Naive thymus-derived CD8-positive, alpha-beta T cell (primary cell): ENCODE results near the gene VAT1. TPM values are rescaled to one million over a fixed set of nuclear protein-coding genes. Genes with fewer than 3 reads are reported as not detected.
A peak's percentile ranks its signal among the peaks of the same experiment; 100 is the strongest.

Experiments used
- ATAC-seq, 2 donors: fragments of 150-1000 bp; cut with Tn5 transposase in 1 of 2; sonication (Bioruptor Pico), chemical (Tn5 transposase) in 1 of 2; 1 replicate in 1 of 2; 2 replicates in 1 of 2; pipeline ENCODE4 v1.10.0; 2021; ENCODE audit warnings: mild to moderate bottlenecking in 2 of 2, moderate library complexity in 2 of 2
- POLR2A ChIA-PET: fragments of 350-600 bp; sonication (Branson Sonifier 250); formaldehyde crosslinking; loops from one replicate; lab custom pipeline; 2021; ENCODE audit warnings: antibody characterized with exemption; lab: Charles Lee
- DNase-seq, 10 donors: peaks; one replicate each; pipeline versions ENCODE4 v3.0.0 to v3.0.0-alpha.2; 2020 to 2022
- H3K27ac Mint-ChIP-seq, 10 donors: one replicate each; pipeline ENCODE4 v1.8.0; 2020 to 2022; ENCODE audit warnings: mild to moderate bottlenecking in 10 of 10, mixed read lengths in 10 of 10, moderate library complexity in 4 of 10, inconsistent platforms in 1 of 10
- H3K27me3 Mint-ChIP-seq, 5 donors: one replicate each; pipeline ENCODE4 v1.8.0; 2021 to 2022; ENCODE audit warnings: mixed read lengths in 5 of 5
- H3K36me3 Mint-ChIP-seq, 3 donors: one replicate each; pipeline ENCODE4 v1.8.0; 2020 to 2022; ENCODE audit warnings: mixed read lengths in 3 of 3, mild to moderate bottlenecking in 2 of 3, inconsistent platforms in 1 of 3
- H3K4me1 Mint-ChIP-seq, 4 donors: one replicate each; pipeline ENCODE4 v1.8.0; 2021 to 2022; ENCODE audit warnings: mixed read lengths in 4 of 4
- H3K4me3 Mint-ChIP-seq, 10 donors: one replicate each; pipeline ENCODE4 v1.8.0; 2020 to 2022; ENCODE audit warnings: mild to moderate bottlenecking in 10 of 10, mixed read lengths in 10 of 10, moderate library complexity in 6 of 10, inconsistent platforms in 1 of 10
- H3K9me3 Mint-ChIP-seq, 9 donors: one replicate each; pipeline ENCODE4 v1.8.0; 2020 to 2022; ENCODE audit warnings: mixed read lengths in 9 of 9, mild to moderate bottlenecking in 3 of 9, inconsistent platforms in 1 of 9, moderate library complexity in 1 of 9
- polyA plus RNA-seq, 3 donors: library from polyadenylated mRNA; unstranded; fragments of 300-500 nt; fragmentation: Illumina TruSeq; gene quantifications; one replicate each; pipeline ENCODE4 v1.2.3, GENCODE V29; 2021
- total RNA-seq, 8 experiments: library from RNA in 2 of 8; stranded (reverse) in 2 of 8; gene quantifications; one replicate each; pipeline ENCODE4 v1.2.3 and lab custom pipeline; 2021 to 2026

The VAT1 gene
- total and polyA plus RNA-seq, 5 experiments from 2014 or later, result 24.7 to 42.2 (median 33.9) TPM

DNA sequence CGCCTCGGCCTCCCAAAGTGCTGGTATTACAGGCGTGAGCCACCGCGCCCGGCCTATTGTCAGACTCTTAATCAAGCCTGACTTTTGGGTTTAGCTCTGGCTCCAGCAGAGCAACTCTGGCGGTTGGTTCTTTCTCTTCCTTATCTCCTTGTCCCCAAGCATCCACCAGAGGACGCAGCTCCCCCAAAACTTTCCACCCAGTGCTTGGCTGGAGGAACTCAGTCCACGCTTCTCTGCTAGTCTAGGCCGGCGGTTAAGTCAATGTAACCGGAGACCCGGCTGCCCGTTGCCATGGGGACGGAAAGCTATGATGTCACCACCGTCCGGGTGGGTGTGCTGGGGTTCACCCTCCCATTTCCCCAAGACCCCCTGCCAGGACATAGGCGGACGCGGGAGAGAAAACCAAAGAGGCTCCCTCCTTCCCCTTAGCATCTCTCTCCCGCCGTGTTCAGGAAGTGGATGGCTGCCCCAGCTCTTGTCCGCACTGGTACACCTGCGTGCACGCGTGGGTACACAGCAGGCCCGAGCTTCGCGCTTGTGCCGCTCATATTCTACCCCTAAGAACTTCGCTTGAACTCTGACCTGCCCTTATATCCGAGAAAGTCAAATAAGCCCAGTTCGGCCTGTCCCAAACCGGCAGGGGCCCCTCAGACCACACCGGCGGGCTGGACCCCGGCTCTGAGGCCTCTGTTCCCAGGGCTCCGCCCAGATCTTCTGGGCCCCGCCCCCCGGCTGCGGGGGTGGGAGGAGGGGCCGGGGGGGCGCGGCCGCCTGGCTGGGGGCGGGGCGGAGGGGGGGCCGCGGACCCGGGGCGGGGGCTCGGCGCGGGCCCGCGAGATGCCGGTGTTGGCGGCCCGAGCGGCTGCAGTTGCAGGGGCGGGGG is 2.5 kb upstream of the VAT1 start, which contains the start of gene RND2:
RND2 (plus strand) TSS at position 825 of the 883 bp plus-strand sequence. CDS start 117 bp downstream, outside the sequence.
- Mint-ChIP-seq H3K27ac (peak within 1 kb of the TSS; percentile 85 to 96 (median 94)), H3K9me3 (no peaks in the 10 kb centered on the region), H3K4me3 (peak within 1 kb of the TSS; percentile 84 to 95 (median 92)), H3K36me3 (no peaks in the 10 kb centered on the region), H3K27me3 (no peaks in the 10 kb centered on the region), H3K4me1 (peaks cover 18 to 38% (median 27%) of the 10 kb centered on the region in 4 donors)
- ATAC-seq, result peak; percentile 66
- POLR2A ChIA-PET, result interaction anchor here (0.5 to 3.8 kb wide), 14 partner anchors 12 to 344 kb away, joined by 3 to 29 read pairs (median 4); partner anchors contain the start of genes IFI35, NBR1, RPL27 and TMEM106A
- DNase-seq, result peak; percentile 72 to 93 (median 78)

DNA sequence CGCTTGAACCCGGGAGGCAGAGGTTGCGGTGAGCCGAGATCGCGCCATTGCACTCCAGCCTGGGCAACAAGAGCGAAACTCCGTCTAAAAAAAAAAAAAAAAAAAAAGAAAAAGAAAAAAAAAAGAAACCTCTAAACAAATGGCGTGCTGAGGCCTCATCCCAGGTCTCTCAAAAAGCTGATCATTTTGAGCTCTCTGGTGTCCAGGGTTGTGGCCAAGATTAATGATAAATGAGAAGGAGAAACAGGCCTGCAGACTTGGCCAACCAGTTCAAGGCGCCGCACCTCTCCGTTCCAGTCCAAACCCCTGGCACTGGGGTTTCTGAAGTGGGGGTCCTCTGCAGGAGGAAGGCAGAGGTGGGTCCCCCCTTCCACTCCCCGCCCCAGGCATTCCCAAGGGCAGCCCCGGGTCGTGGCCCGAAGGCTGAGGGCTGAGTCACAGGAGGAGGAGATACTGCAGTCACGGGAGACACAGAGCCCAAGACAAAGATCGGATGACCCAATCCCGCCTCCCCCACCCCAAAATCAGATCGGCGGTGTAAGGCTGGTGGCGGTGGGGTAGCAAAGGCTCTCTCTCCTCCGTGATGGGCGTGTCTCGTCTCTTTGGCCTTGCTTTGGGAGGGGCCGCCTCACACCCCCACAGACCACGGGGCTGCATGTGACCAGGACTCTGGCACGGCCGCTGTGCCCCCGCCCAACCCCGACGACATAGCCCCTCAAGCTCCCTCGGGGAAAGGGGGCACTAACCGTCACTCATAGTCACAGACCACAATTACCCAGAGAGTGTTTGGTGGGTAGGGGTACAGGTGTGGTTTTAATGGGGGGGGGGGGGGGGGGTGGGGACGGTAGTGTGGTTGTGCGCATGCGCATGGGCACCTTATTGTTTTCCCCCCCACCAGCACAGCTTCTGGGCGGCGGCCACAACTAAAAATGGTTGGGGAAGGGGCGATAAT is 1.1 kb downstream of the VAT1 start:
- DNase-seq (peak in 9 of 10 donors; percentile 15 to 72 (median 32)), ATAC-seq (peak in 1 of 2 donors; percentile 13)
- peak overlapping the region; percentile 85 to 93 (median 89) for H3K4me3 Mint-ChIP-seq
- no peaks in the 10 kb centered on the region for H3K9me3 Mint-ChIP-seq
- H3K36me3 Mint-ChIP-seq, result no peaks in the 10 kb centered on the region
- POLR2A ChIA-PET, result interaction anchor here (0.5 to 3.8 kb wide), 13 partner anchors 9 to 1795 kb away, joined by 3 to 29 read pairs (median 4); partner anchors contain the start of genes IFI35 and RPL27
- H3K4me1 Mint-ChIP-seq, result peaks cover 26 to 56% (median 41%) of the 10 kb centered on the region in 4 donors
- no peaks in the 10 kb centered on the region for H3K27me3 Mint-ChIP-seq
- peak overlapping the region in 9 of 10 donors; percentile 60 to 88 (median 82) for H3K27ac Mint-ChIP-seq

DNA sequence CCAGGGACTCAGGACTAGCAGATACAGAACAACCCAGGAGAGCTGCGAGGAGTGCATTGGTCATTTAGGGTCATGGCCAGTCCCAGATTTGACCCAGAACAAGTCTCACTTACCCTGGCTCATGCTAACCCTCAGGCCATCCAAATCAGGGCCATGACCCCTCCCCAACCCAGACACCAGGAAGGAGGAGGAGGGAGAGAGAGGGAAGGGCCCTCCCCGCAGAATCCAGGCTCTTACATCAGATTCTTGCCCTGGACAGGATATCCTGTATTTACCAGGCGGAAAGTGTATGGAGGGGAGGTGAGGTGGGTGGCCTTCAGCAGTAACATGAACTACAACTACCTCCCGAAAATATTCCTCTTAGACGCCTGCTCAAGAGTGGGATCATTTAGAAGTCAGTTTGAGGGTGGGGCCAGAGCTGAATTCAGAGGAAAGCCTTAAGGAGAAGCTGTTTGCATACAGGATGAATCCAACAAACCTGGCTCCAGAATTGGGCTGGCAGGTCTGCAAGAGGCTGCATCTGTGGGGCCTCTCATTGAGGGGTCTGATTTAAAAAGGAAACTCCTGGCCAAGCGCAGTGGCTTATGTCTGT is 2.1 kb downstream of the VAT1 start:
- Mint-ChIP-seq H3K9me3 (no peaks in the 10 kb centered on the region), H3K27me3 (no peaks in the 10 kb centered on the region), H3K27ac (peak overlapping the region in 8 of 10 donors; percentile 10 to 87 (median 72)), H3K4me3 (peak overlapping the region; percentile 31 to 89 (median 71)), H3K4me1 (peaks cover 24 to 51% (median 40%) of the 10 kb centered on the region in 4 donors), H3K36me3 (no peaks in the 10 kb centered on the region)
- POLR2A ChIA-PET, result interaction anchor here (0.7 to 3.7 kb wide), 5 partner anchors 8 to 319 kb away, joined by 3 to 12 read pairs (median 5); partner anchors contain the start of genes IFI35 and RPL27
- peak in 1 of 10 donors; percentile 50 for DNase-seq
- no peak for ATAC-seq

DNA sequence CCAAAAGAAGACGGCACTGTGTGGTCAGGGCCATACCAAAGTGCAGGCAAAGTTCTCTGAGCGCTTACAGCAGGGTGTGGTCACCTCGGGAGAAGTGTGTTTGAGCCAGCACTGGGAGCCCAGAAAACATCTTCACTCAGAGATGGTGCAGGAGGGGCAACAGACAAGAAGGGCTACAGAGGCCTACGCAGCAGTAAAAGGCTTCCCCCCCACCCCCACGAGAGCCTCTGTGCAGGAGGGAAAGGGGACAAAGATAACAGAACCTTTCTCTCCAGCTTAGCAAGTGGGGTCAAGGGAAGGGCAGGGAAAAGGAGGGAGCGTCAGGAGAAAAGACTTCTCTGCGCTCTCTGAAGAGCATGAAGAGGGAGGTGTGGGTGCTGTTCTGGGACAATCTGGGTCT is 2.8 kb downstream of the VAT1 start:
- DNase-seq (no peak), ATAC-seq (no peak)
- no peaks in the 10 kb centered on the region for H3K9me3 Mint-ChIP-seq
- no peaks in the 10 kb centered on the region for H3K27me3 Mint-ChIP-seq
- H3K4me3 Mint-ChIP-seq, result peak overlapping the region in 9 of 10 donors; percentile 18 to 87 (median 66)
- H3K4me1 Mint-ChIP-seq, result peaks cover 21 to 50% (median 35%) of the 10 kb centered on the region in 4 donors
- H3K27ac Mint-ChIP-seq, result peak overlapping the region in 8 of 10 donors; percentile 58 to 87 (median 74)
- POLR2A ChIA-PET, result interaction anchor here (0.9 to 3.7 kb wide), 5 partner anchors 9 to 21 kb away, joined by 3 to 12 read pairs (median 3); partner anchors contain the start of genes IFI35 and RPL27
- peaks cover 0 to 5% (median 0%) of the 10 kb centered on the region in 3 donors for H3K36me3 Mint-ChIP-seq

DNA sequence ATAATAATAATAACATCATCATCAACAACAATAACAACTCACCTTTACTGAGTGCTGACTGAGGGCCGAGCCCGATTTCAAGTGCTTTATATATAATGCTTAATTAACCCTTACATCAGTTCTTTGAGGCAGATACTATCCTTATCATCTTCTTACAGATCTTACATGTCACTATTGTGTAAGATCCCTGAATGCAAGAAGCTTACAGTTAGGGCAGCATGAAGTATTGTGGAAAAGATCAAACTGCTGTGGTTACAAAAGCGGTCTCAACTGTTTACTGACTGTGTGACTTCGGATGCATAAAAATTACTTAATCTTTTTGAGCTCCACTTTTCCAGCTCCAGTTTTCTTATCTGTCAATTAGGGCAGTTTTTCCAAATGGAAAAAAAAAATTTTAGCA is 3.3 kb downstream of the VAT1 start:
- peaks cover 19 to 47% (median 31%) of the 10 kb centered on the region in 4 donors for H3K4me1 Mint-ChIP-seq
- no peak overlapping the region for H3K4me3 Mint-ChIP-seq
- peaks cover 0 to 10% (median 0%) of the 10 kb centered on the region in 3 donors for H3K36me3 Mint-ChIP-seq
- peak overlapping the region in 7 of 10 donors; percentile 3 to 84 (median 67) for H3K27ac Mint-ChIP-seq
- H3K9me3 Mint-ChIP-seq, result no peaks in the 10 kb centered on the region
- no peaks in the 10 kb centered on the region for H3K27me3 Mint-ChIP-seq
- ATAC-seq, result peak; percentile 11 to 38
- POLR2A ChIA-PET, result interaction anchor here (0.6 to 3.7 kb wide), 6 partner anchors 8 to 37 kb away, joined by 3 to 12 read pairs (median 3); partner anchors contain the start of genes IFI35 and RPL27
- DNase-seq, result peak in 2 of 10 donors; percentile 20 to 23

DNA sequence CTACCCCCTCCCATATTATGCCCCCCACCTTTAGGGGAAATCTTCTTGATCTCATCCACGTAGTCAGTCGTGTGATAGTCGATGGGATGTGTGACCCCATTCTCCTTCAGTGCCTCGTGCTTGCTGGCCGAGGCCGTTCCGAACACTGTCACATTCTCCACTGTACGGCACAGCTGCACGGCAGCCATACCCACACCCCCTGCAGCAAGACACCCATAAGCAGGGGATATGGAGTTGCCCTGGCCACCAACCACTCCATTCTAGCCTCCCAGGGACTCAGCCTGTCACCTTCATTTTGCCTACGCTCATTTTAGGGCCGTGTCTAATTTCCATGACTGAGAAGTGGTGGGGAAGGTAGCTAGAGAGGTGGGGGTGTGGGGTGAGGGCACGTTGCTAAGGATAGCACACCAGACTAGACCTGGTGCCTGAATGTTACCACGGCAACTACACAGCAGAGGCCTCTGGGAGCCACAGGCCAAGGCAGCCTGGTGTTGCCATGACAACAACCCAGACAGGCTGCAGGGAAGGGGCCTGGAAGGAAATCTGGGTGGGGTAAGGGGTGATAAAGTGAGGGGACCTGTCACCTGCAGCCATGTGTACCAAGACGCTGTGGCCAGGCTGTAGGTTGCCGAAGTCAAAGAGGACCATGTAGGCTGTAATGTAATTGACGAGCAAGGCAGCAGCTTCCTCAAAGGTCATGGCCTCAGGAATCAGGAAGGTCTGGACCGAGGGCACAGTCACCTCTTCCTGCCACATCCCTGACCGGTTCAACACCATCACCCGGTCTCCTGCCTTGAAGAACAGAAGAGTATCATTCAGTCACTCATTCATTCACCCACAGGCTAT is 4.0 kb downstream of the VAT1 start:
- Mint-ChIP-seq H3K27me3 (no peaks in the 10 kb centered on the region), H3K4me1 (peaks cover 19 to 50% (median 31%) of the 10 kb centered on the region in 4 donors), H3K4me3 (peak overlapping the region in 2 of 10 donors; percentile 10 to 34), H3K9me3 (no peaks in the 10 kb centered on the region), H3K27ac (peak overlapping the region; percentile 58 to 89 (median 79)), H3K36me3 (peaks cover 0 to 17% (median 3%) of the 10 kb centered on the region in 3 donors)
- POLR2A ChIA-PET, result interaction anchor here (0.6 to 3.7 kb wide), 4 partner anchors 13 to 37 kb away, joined by 3 to 12 read pairs (median 4); partner anchors contain the start of gene RPL27
- peak; percentile 38 to 60 for ATAC-seq
- DNase-seq, result peak in 7 of 10 donors; percentile 17 to 70 (median 45)

DNA sequence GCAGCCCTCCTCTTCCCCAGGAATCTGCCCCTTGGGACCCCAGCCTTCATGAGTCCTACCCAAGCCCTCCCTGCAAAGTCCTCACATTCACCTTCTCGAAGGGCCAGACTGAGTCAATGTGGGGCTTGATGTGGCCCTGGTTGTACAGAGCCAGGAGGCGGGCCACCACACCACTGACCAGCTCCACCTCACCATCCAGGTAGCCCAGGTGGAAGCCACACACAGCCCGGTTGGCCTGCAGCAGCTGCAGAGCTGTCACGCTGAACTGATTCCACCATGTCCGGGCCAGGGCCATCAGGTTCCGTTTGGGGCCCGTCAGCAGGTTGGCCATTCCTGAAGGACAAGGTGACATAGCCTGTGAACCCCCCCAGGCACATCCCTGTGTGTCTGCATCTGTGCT is 6.0 kb downstream of the VAT1 start:
- Mint-ChIP-seq H3K27me3 (no peaks in the 10 kb centered on the region), H3K9me3 (no peaks in the 10 kb centered on the region), H3K27ac (peak overlapping the region in 7 of 10 donors; percentile 53 to 69 (median 65)), H3K4me1 (peaks cover 17 to 46% (median 31%) of the 10 kb centered on the region in 4 donors), H3K4me3 (no peak overlapping the region), H3K36me3 (peaks cover 0 to 32% (median 4%) of the 10 kb centered on the region in 3 donors)
- DNase-seq (no peak), ATAC-seq (no peak)
- POLR2A ChIA-PET, result interaction anchor here (0.5 kb wide), 1 partner anchor 20 kb away, joined by 3 read pairs; no protein-coding TSS in a partner anchor

DNA sequence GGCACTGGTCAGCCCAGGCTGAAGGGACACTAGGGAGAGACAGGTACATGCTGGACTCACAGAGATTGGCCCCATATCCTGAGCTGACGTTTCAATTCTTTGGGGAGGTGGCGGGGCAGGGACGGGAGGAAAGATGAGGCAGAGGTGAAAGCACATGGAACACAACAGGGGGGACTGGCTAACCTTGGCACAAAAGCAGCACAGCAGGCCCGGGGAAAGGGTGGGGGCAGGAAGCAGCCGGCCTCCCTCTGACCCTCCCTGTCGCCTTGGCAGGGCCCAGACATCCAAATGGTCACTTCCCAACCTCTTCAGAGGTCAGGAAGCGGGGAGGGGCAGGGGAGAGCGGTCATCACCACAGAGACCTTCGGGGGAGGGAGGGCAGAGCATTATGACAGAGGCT is 6.6 kb downstream of the VAT1 start:
- ATAC-seq (no peak), DNase-seq (no peak)
- H3K27me3 Mint-ChIP-seq, result no peaks in the 10 kb centered on the region
- POLR2A ChIA-PET, result no interaction called here
- no peak overlapping the region for H3K4me3 Mint-ChIP-seq
- H3K36me3 Mint-ChIP-seq, result peaks cover 0 to 35% (median 4%) of the 10 kb centered on the region in 3 donors
- H3K9me3 Mint-ChIP-seq, result no peaks in the 10 kb centered on the region
- peaks cover 16 to 43% (median 29%) of the 10 kb centered on the region in 4 donors for H3K4me1 Mint-ChIP-seq
- H3K27ac Mint-ChIP-seq, result peak overlapping the region in 7 of 10 donors; percentile 3 to 89 (median 64)

DNA sequence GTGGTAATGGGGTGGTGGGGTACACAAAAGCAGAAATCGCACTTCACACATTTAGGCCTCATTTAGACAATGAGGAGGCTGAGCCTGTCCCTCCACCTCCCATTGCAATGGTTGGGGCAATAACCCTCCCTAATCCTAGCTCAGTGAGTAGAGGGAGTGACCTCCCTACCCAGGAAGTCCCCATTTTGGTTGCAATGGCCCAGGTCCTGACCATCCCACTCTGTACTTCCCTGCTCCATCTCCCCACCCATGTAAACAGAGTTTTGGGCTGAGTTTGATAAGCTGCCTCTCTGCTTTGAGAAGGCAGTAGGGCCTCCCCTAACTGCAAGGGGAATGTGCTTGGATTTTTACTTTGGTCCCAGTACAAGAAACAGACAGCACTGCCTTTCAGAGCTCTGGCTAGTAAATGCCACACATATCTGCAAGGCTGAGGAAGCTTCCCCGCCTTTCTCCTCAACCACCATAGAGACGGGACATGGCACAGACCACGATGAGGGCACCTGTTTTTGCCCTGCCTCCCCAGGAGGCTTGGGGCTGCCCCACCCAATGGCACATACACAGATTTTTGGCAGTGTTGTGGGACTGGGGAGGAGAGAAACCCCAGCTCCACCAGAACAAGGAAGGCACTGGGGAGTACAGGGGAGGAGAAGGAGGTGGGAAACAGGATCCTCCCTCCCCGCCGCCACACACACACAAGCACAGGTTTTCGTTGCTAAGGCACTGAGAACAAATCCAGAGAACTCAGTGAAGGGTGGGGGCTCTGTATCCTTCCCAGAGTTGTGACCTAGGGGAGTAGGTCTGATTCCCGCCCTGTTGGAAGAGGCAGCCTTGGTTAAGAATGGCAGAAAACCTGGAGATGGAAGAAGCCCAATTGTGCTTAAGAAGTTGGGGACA is 7.3 kb downstream of the VAT1 start:
- Mint-ChIP-seq H3K27me3 (no peaks in the 10 kb centered on the region), H3K4me3 (no peak overlapping the region), H3K4me1 (peaks cover 17 to 43% (median 30%) of the 10 kb centered on the region in 4 donors), H3K27ac (peak overlapping the region in 9 of 10 donors; percentile 54 to 89 (median 69)), H3K36me3 (peaks cover 0 to 41% (median 4%) of the 10 kb centered on the region in 3 donors), H3K9me3 (no peaks in the 10 kb centered on the region)
- POLR2A ChIA-PET, result no interaction called here
- no peak for DNase-seq
- ATAC-seq, result no peak
